AG10803 (cell line): ENCODE measurements around the gene SIGLEC15.
"Not testable (repeated sequence)": the region's sequence is repeated elsewhere in the genome, so short reads cannot be mapped to it uniquely, and the experiment has no call there.

Experiments used
- DNase-seq: peaks from one replicate; pipeline ENCODE4 v3.0.0; 2010; ENCODE audit warnings: low read depth
- H3K4me3 ChIP-seq: 2 replicates; pipeline ENCODE4 v1.5.1; 2011; ENCODE audit warnings: mild to moderate bottlenecking, low read length, control low read depth
- TF ChIP-seq, protein P1 (sequence below): conservative IDR thresholded peaks from 2 replicates; pipeline ENCODE4 v1.5.1; 2011; ENCODE audit warnings: mild to moderate bottlenecking, low read length, control low read depth, inconsistent platforms

The SIGLEC15 gene

DNA sequence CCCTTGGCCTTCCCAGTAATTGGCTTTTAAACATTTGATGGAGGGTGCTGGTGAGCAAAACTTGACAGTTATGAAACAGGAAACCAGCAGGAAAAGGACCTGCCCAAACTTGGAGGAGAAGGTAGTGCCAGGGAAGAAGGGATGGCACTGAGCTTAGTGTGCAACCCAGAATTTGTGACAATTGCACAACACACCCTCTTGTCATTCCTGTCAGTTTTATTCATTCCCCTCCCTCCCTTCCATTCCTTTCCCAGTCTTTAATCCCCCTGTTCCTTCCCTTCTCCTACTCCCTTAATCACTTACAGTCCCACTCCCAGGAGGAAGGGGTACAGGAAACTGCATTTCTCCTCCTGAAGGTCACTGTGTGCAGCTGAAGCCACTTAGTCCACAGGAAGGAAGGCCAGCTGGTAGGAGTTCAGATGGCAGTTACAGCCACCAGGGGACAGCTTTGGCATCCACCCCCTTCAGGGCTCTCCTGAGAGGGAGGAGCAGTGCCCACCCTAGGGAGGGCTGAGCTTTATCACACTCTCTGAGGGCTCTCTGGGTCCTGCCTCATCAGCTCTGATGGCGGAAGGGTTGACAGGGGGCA lies 24.0 kb upstream of the SIGLEC15 start:
- TF ChIP-seq, protein P1, sequence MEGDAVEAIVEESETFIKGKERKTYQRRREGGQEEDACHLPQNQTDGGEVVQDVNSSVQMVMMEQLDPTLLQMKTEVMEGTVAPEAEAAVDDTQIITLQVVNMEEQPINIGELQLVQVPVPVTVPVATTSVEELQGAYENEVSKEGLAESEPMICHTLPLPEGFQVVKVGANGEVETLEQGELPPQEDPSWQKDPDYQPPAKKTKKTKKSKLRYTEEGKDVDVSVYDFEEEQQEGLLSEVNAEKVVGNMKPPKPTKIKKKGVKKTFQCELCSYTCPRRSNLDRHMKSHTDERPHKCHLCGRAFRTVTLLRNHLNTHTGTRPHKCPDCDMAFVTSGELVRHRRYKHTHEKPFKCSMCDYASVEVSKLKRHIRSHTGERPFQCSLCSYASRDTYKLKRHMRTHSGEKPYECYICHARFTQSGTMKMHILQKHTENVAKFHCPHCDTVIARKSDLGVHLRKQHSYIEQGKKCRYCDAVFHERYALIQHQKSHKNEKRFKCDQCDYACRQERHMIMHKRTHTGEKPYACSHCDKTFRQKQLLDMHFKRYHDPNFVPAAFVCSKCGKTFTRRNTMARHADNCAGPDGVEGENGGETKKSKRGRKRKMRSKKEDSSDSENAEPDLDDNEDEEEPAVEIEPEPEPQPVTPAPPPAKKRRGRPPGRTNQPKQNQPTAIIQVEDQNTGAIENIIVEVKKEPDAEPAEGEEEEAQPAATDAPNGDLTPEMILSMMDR: peak; percentile 3; the same call in 1 of the 2 replicates
- DNase-seq: peak; percentile 34
- H3K4me3 ChIP-seq: no peak overlapping the region

DNA sequence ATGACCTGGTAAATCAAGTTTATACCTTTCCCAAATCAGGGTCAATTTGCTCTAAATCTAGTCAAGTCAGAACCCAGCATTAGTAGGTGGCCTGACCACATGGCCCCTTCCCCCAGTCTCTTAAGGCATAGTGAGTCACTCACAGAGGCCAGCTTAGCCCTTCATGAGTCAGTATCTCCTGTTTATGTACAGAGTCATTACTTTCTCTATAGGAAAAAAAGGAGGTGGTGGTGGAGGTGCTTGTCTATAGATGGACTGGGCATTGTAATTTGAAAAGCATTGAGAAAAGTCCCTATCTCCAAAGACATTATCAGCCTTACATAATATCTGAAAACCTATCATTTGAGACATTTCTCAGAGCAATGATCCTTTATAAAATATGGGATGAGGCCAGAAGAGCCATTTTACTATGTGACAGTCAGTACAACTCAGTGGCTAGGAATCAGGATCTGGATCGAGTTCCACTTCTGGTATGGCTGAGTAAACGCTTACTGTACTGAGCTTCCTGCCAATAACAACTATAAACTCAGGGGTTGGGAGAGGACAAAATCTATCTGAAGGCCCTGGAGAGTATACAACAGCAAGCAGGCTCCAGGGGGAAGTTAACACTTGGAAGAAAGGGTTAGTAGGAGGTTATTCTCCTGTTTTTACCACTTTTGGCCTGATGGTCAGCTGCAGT lies 22.5 kb upstream of the SIGLEC15 start:
- H3K4me3 ChIP-seq: no peak overlapping the region
- peak; percentile 96 for DNase-seq
- TF ChIP-seq, protein P1: no peak

DNA sequence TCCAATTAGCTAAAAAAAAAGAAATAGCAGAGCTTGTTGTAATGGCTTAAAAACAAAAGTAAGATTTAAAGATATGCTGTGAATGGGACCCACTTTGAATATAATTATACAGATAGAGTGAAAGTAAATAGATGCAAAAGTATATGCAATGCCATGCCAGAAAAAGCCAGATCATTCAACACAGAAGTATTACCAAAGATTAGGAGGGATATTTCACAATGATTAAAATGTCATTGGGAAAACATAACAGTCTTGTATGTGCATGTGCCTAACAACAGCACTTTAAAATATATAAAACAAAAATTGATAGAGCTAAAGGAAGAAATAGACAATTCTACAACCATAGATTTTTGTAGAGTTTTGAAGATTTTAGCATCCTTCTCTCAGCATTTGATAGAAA lies 19.9 kb upstream of the SIGLEC15 start:
- H3K4me3 ChIP-seq: no peak overlapping the region
- no peak for DNase-seq
- TF ChIP-seq, protein P1: no peak

DNA sequence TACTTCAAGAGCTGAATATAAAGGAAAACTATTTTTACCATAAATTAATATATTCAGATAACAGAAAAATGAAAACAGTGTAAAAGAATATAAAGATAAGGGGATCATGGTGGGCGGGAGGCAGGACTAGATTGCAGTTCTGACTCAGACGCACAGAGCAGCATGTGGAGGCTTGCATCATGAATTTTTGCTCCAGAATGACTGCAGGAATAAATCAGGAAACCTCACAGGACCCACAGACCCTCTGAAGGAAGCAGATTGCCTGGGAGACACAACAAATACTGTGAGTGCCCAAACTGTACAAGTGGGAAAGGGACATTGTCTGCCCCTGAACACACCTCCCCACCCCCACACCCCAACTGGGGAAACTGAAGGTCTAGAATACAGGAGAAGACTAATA lies 19.2 kb upstream of the SIGLEC15 start:
- DNase-seq: peak; percentile 68
- no peak overlapping the region for H3K4me3 ChIP-seq
- TF ChIP-seq, protein P1: no peak

DNA sequence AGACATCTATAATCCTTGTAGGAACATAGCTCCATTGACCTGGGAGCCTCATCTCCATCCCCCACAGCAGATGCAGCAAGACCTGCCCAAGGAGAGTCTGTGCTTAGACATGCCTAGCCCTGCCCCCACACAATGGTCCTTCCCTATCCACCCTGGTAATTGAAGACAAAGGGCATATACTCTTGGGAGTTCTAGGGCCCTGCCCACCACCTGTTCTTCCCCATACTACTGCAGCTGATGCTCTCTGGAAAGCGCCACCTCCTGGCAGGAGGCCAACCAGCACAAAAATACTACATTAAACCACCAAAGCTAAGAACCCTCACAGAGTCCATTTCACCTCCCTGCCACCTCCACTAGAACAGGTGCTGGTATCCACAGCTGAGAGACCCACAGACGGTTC lies 18.3 kb upstream of the SIGLEC15 start:
- not testable (repeated sequence) for H3K4me3 ChIP-seq, DNase-seq

DNA sequence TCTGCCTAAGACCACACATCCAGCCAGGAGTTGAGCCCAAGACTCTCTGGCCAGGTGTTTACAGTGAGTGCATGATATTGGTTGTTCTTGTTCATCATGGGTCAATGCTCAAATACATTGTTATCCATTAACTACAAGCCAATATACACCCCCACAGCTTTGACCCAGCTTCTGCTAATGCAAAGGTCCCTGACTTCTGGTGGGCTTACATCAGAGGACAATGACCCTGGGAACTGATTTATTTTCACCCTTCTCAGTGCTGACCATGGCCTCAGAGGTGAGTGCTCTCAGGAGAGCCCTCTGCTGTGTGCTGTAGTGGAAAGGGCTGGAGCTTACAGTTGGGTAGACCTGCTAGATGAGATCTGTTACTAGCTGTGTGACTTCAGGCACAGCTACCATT lies 10.7 kb upstream of the SIGLEC15 start:
- H3K4me3 ChIP-seq, DNase-seq: not testable (repeated sequence)

DNA sequence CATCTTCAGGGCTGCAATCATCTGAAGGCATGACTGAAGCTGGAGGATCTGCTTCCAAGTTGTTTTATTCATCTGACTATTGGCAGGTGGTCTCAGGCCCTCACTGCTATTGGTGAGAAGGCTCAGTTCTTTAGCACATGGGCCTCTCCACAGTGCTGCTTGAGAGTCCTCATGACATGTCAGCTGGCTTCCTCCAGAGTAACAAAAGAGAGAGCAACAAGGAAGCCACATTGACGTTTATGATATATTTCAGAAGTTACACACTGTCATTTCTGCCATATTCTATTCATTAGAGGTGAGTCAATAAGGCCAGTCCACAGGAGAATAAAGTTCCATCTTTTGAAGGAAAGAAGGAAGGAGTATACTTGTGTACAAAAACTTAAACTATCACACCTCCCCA lies 7.9 kb upstream of the SIGLEC15 start:
- no peak overlapping the region for H3K4me3 ChIP-seq
- TF ChIP-seq, protein P1: no peak
- no peak for DNase-seq

DNA sequence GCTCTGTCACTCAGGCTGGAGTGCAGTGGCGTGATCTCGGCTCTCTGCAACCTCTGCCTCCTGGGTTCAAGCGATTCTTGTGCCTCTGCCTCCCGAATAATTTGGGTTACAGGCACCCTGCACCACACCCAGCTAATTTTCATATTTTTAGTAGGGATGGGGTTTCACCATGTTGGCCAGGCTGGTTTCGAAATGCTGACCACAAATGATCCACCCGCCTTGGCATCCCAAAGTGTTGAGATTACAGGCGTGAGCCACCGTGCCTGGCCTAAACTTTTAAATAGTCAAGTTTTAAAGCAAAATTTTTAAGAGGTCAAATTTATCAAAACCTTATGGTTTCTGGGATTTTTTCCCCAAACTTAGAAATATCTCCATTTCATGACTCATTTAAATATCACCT lies 6.7 kb upstream of the SIGLEC15 start:
- peak; percentile 56 for DNase-seq
- H3K4me3 ChIP-seq: not testable (repeated sequence)
